ENCODE measurements around the gene ABLIM3.

The ABLIM3 gene

GRCh38 chr5:149207831-149208230 is 66.5 kb downstream of the ABLIM3 start:
- no peak overlapping the region for H3K27ac ChIP-seq (ENCODE audit: low read length)
- H3K27me3 ChIP-seq (ENCODE audit: control insufficient read depth in 1 of 2, insufficient read depth in 2 of 2, low read length in 2 of 2) = no peaks in the 10 kb centered on the region
- peaks cover 4% of the 10 kb centered on the region for H3K4me1 ChIP-seq (ENCODE audit: control insufficient read depth, insufficient read depth, low read length)

DNA sequence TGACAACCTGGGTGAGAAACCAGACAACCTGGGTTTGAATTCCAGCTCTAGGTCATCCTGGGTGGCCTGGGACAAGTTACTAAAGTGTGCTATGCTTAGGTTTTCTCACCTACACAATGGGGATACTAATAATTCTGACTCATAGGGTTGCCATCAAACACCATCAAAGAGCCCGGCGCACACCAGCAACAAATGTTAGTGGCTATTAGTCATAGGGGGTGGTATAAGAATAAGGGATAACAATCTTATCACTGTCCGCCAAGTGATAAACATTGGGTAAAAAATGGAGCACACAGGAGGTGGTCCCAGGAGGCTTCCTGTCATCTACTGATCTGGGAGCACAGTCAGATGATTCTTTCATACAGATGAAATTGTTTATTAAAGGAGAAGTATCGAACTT is 68.9 kb downstream of the ABLIM3 start:
- H3K27ac ChIP-seq (ENCODE audit: low read length) = no peak overlapping the region
- no peaks in the 10 kb centered on the region for H3K36me3 ChIP-seq (ENCODE audit: control insufficient read depth in 2 of 2, insufficient read depth in 2 of 2, low read length in 2 of 2)
- no peak overlapping the region for H3K9ac ChIP-seq (ENCODE audit: low read length in 2 of 2)
- H3K9me3 ChIP-seq (ENCODE audit: control insufficient read depth in 2 of 2, low read length in 2 of 2) = no peaks in the 10 kb centered on the region
- H3K4me1 ChIP-seq (ENCODE audit: control insufficient read depth, insufficient read depth, low read length) = no peaks in the 10 kb centered on the region
- no peaks in the 10 kb centered on the region for H3K27me3 ChIP-seq (ENCODE audit: control insufficient read depth in 1 of 2, insufficient read depth in 2 of 2, low read length in 2 of 2)
- no peak overlapping the region for H3K4me3 ChIP-seq (ENCODE audit: low read length in 2 of 2)

More at GRCh38 chr5:149207831-149208230, 66.5 kb downstream of the ABLIM3 start:
- H3K36me3 ChIP-seq (ENCODE audit: control insufficient read depth in 2 of 2, insufficient read depth in 2 of 2, low read length in 2 of 2) = peaks cover 0 to 5% of the 10 kb centered on the region in 2 donors
- H3K4me3 ChIP-seq (ENCODE audit: low read length in 2 of 2) = no peak overlapping the region
- H3K9ac ChIP-seq (ENCODE audit: low read length in 2 of 2) = no peak overlapping the region
- no peaks in the 10 kb centered on the region for H3K9me3 ChIP-seq (ENCODE audit: control insufficient read depth in 2 of 2, low read length in 2 of 2)

- Histone ChIP-seq H3K9ac (ENCODE audit: low read length in 2 of 2) (no peak overlapping the region), H3K4me1 (ENCODE audit: control insufficient read depth, insufficient read depth, low read length) (no peaks in the 10 kb centered on the region), H3K27ac (ENCODE audit: low read length) (no peak overlapping the region), H3K36me3 (ENCODE audit: control insufficient read depth in 2 of 2, insufficient read depth in 2 of 2, low read length in 2 of 2) (no peaks in the 10 kb centered on the region), H3K4me3 (ENCODE audit: low read length in 2 of 2) (no peak overlapping the region), H3K9me3 (ENCODE audit: control insufficient read depth in 2 of 2, low read length in 2 of 2) (no peaks in the 10 kb centered on the region), H3K27me3 (ENCODE audit: control insufficient read depth in 1 of 2, insufficient read depth in 2 of 2, low read length in 2 of 2) (no peaks in the 10 kb centered on the region)
Measured at GRCh38 chr5:149210968-149211490, 69.7 kb downstream of the ABLIM3 start.

DNA sequence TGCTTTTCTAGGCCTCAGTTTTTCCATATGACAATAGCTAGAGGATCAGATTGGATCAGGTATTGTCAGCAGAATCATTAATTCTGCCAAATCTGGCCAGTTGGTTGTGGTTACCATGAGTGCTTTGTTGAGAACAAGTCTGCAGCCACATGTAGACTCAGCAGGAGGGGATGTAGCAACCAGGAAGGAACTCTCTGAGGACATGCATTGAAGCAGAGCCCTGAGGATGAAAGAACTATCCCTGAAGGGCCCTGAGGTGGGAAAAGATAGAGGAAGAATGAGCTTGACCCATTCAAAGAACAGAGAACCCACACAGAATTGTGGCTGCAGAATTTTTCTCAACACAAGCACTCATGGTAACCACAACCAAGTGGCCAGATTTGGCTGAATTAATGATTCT is 70.3 kb downstream of the ABLIM3 start:
- Histone ChIP-seq H3K36me3 (ENCODE audit: control insufficient read depth in 2 of 2, insufficient read depth in 2 of 2, low read length in 2 of 2) (no peaks in the 10 kb centered on the region), H3K27ac (ENCODE audit: low read length) (no peak overlapping the region), H3K4me3 (ENCODE audit: low read length in 2 of 2) (no peak overlapping the region), H3K27me3 (ENCODE audit: control insufficient read depth in 1 of 2, insufficient read depth in 2 of 2, low read length in 2 of 2) (no peaks in the 10 kb centered on the region), H3K4me1 (ENCODE audit: control insufficient read depth, insufficient read depth, low read length) (no peaks in the 10 kb centered on the region), H3K9ac (ENCODE audit: low read length in 2 of 2) (no peak overlapping the region), H3K9me3 (ENCODE audit: control insufficient read depth in 2 of 2, low read length in 2 of 2) (no peaks in the 10 kb centered on the region)

DNA sequence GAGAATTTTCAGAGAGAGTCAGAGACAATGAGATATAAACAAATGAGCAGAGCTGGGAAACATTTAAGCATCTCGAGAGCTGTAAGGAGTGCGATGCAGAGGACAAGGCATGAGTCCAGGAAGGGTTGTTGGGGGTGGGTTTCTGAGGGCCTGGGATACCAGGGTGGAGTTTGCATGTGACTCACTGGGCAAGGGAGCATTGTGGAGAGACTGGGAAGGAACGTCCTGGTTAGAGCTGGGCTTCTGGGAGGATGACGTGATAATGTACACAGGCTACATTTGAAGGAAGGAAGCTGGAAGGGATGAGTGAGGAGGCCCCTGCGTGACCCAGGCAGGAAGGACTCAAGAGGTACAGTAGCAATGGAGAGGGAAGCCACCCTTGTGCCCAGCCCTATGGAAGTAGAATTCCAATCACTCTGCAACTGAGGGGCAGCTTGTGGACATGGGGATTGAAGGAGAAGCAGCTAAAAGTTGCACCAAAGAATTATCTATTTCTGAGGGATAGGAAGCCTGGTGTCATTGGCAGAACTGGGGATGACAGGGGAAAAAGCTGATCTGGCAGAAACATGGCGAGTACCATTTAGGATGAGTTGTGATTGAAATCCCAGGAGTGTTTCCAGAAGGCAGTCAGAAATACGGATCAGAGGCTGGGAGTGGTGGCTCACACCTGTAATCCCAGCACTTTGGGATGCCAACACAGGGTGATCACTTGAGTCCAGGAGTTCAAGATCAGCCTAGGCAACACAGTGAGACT is 71.1 kb downstream of the ABLIM3 start:
- no peaks in the 10 kb centered on the region for H3K27me3 ChIP-seq (ENCODE audit: control insufficient read depth in 1 of 2, insufficient read depth in 2 of 2, low read length in 2 of 2)
- H3K4me3 ChIP-seq (ENCODE audit: low read length in 2 of 2) = no peak overlapping the region
- H3K36me3 ChIP-seq (ENCODE audit: control insufficient read depth in 2 of 2, insufficient read depth in 2 of 2, low read length in 2 of 2) = no peaks in the 10 kb centered on the region
- no peaks in the 10 kb centered on the region for H3K9me3 ChIP-seq (ENCODE audit: control insufficient read depth in 2 of 2, low read length in 2 of 2)
- H3K4me1 ChIP-seq (ENCODE audit: control insufficient read depth, insufficient read depth, low read length) = no peaks in the 10 kb centered on the region
- H3K9ac ChIP-seq (ENCODE audit: low read length in 2 of 2) = no peak overlapping the region
- no peak overlapping the region for H3K27ac ChIP-seq (ENCODE audit: low read length)

DNA sequence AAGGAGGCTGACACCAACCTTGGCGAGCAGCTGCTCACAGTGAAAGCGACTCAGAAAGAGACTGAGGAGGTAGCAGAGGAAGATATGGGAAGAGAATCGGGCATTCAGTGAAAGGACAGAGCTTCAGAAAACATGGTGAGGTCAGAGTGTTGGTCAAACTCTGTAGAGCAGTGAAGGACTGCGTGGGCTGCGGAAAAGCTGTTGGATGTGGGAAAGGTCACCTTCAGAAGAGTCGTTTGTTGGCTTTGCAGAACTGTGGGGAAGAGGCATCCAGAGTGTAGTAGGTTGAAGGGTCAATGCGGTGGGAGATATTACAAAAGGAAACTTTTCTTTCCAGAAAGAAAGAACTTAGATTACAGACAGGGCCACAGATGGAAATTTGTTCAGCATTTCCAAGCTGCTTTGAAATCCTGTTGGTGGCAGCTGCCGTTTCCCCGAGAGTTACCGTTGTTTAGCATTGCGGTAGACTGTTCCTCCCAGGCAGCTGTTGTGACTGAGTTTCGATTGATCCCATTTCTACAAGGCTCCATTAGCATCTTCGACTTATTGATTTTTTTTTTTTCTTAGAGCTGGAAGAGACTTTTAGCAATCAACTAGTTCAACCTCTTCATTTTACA is 72.1 kb downstream of the ABLIM3 start:
- Histone ChIP-seq H3K4me3 (ENCODE audit: low read length in 2 of 2) (no peak overlapping the region), H3K36me3 (ENCODE audit: control insufficient read depth in 2 of 2, insufficient read depth in 2 of 2, low read length in 2 of 2) (no peaks in the 10 kb centered on the region), H3K9me3 (ENCODE audit: control insufficient read depth in 2 of 2, low read length in 2 of 2) (no peaks in the 10 kb centered on the region), H3K27ac (ENCODE audit: low read length) (no peak overlapping the region), H3K27me3 (ENCODE audit: control insufficient read depth in 1 of 2, insufficient read depth in 2 of 2, low read length in 2 of 2) (no peaks in the 10 kb centered on the region), H3K9ac (ENCODE audit: low read length in 2 of 2) (no peak overlapping the region), H3K4me1 (ENCODE audit: control insufficient read depth, insufficient read depth, low read length) (no peaks in the 10 kb centered on the region)

DNA sequence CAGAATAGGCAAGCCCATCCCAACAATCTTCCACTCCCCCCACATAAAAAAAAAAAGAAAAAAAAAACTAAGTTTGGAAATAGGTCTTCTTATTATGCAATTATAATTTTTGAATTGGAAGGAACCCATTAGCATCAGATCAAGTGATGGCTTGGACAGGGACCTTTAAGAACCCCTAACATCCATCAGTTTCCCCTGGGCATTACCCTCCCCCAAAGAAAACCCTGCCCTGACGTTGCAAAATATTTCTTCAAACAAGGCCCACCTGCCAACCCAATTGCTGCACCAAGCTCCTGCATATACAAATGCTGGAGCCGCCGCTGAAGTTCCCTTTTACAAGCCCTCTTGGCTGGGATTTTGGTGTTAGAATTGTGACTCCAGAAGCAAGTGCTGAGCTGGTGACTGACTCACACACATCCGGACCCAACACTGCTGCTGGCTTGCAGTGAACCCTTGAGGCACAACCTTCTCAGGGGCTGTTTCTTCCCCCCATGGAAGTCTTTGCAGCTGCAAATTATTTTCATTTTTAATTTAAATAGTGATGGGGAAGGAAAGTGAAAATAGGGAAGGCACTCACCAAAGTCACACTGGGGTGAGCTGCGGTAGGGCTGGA is 74.3 kb downstream of the ABLIM3 start:
- no peak overlapping the region for H3K9ac ChIP-seq (ENCODE audit: low read length in 2 of 2)
- H3K36me3 ChIP-seq (ENCODE audit: control insufficient read depth in 2 of 2, insufficient read depth in 2 of 2, low read length in 2 of 2) = no peaks in the 10 kb centered on the region
- H3K9me3 ChIP-seq (ENCODE audit: control insufficient read depth in 2 of 2, low read length in 2 of 2) = no peaks in the 10 kb centered on the region
- H3K4me1 ChIP-seq (ENCODE audit: control insufficient read depth, insufficient read depth, low read length) = no peaks in the 10 kb centered on the region
- H3K4me3 ChIP-seq (ENCODE audit: low read length in 2 of 2) = no peak overlapping the region
- no peaks in the 10 kb centered on the region for H3K27me3 ChIP-seq (ENCODE audit: control insufficient read depth in 1 of 2, insufficient read depth in 2 of 2, low read length in 2 of 2)
- H3K27ac ChIP-seq (ENCODE audit: low read length) = no peak overlapping the region

- peaks cover 6% of the 10 kb centered on the region for H3K4me1 ChIP-seq (ENCODE audit: control insufficient read depth, insufficient read depth, low read length)
- no peaks in the 10 kb centered on the region for H3K9me3 ChIP-seq (ENCODE audit: control insufficient read depth in 2 of 2, low read length in 2 of 2)
- no peak overlapping the region for H3K4me3 ChIP-seq (ENCODE audit: low read length in 2 of 2)
- no peak overlapping the region for H3K9ac ChIP-seq (ENCODE audit: low read length in 2 of 2)
- H3K27ac ChIP-seq (ENCODE audit: low read length) = no peak overlapping the region
- H3K36me3 ChIP-seq (ENCODE audit: control insufficient read depth in 2 of 2, insufficient read depth in 2 of 2, low read length in 2 of 2) = no peaks in the 10 kb centered on the region
- no peaks in the 10 kb centered on the region for H3K27me3 ChIP-seq (ENCODE audit: control insufficient read depth in 1 of 2, insufficient read depth in 2 of 2, low read length in 2 of 2)
Measured at GRCh38 chr5:149216496-149216895, 75.2 kb downstream of the ABLIM3 start.

DNA sequence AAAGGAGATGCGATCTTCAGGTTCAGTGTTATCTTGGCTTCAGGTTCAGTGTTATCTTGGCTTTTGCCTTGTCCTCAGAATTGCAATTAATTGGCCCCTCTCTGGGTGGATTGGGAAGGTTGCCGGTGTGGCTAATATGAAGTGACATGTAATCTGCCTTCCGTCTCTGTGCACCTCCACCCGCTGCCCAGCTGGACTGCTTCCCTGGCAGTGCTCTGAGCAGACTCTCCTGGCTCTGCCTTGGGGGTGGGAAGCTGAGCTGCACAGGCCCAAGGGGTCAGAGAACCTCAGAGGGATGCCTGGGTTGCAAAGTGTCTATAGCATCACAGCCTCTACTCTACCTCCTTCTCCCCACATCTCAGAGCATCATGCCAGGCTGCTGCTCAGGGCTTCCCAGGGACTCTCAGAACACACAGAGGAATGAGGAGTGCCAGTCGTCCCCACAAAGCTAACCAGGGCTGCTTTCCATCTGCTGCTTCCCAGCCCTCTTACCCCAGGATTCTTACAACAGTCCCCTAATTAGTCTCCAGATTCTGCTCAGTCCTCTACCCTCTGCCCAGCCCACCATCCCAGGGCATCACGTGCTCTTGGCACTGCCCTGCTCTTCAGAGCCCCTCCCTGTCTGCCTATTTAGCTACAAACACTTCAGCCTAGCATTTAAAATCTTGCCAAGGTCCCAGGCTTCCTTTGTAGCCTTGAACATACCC is 76.0 kb downstream of the ABLIM3 start:
- Histone ChIP-seq H3K27ac (ENCODE audit: low read length) (no peak overlapping the region), H3K4me1 (ENCODE audit: control insufficient read depth, insufficient read depth, low read length) (peaks cover 6% of the 10 kb centered on the region), H3K9me3 (ENCODE audit: control insufficient read depth in 2 of 2, low read length in 2 of 2) (no peaks in the 10 kb centered on the region), H3K27me3 (ENCODE audit: control insufficient read depth in 1 of 2, insufficient read depth in 2 of 2, low read length in 2 of 2) (no peaks in the 10 kb centered on the region), H3K4me3 (ENCODE audit: low read length in 2 of 2) (no peak overlapping the region), H3K36me3 (ENCODE audit: control insufficient read depth in 2 of 2, insufficient read depth in 2 of 2, low read length in 2 of 2) (no peaks in the 10 kb centered on the region), H3K9ac (ENCODE audit: low read length in 2 of 2) (no peak overlapping the region)

GRCh38 chr5:149217803-149218155 is 76.5 kb downstream of the ABLIM3 start:
- Histone ChIP-seq H3K4me1 (ENCODE audit: control insufficient read depth, insufficient read depth, low read length) (peaks cover 6% of the 10 kb centered on the region), H3K9me3 (ENCODE audit: control insufficient read depth in 2 of 2, low read length in 2 of 2) (no peaks in the 10 kb centered on the region), H3K9ac (ENCODE audit: low read length in 2 of 2) (no peak overlapping the region), H3K27me3 (ENCODE audit: control insufficient read depth in 1 of 2, insufficient read depth in 2 of 2, low read length in 2 of 2) (no peaks in the 10 kb centered on the region), H3K4me3 (ENCODE audit: low read length in 2 of 2) (no peak overlapping the region), H3K36me3 (ENCODE audit: control insufficient read depth in 2 of 2, insufficient read depth in 2 of 2, low read length in 2 of 2) (no peaks in the 10 kb centered on the region), H3K27ac (ENCODE audit: low read length) (no peak overlapping the region)

All from stomach smooth muscle (tissue), 2 donors.